B cell (primary cell): Measurements from ENCODE around the gene C1R.

Source experiments
- CTCF ChIP-seq: fragments of 200-600 bp; IDR thresholded peaks from one replicate; pipeline ENCODE4 v1.8.0; 2022; ENCODE audit warnings: antibody characterized with exemption, mild to moderate bottlenecking
- EZH2 ChIP-seq: IDR thresholded peaks from 2 replicates; pipeline ENCODE4 v1.6.1; 2012; ENCODE audit warnings: borderline replicate concordance, low read depth, mild to moderate bottlenecking, moderate library complexity, low read length; ENCODE audit not compliant: insufficient read depth, poor library complexity, severe bottlenecking

- no peak for TF ChIP-seq CTCF
- no peak for TF ChIP-seq EZH2
Observed at GRCh38 chr12:7101694-7102131, 9.5 kb upstream of the C1R start.
